Spleen (tissue), 7 donors: ENCODE results near the gene LIF.

ENCODE experiments used
- CTCF ChIP-seq, 11 experiments: fragments of 200-600 bp in 7 of 11; fragments of 450-650 bp in 4 of 11; sonication (generic) in 4 of 11; IDR thresholded peaks in 8 of 11; conservative IDR thresholded peaks in 3 of 11; 1 replicate in 7 of 11; 2 replicates in 4 of 11; pipeline versions ENCODE4 v1.4.0 to v1.8.0; 2016 to 2021; ENCODE audit warnings: antibody characterized with exemption in 11 of 11, inconsistent platforms in 4 of 11, mild to moderate bottlenecking in 1 of 11
- POLR2A ChIP-seq, 3 donors: fragments of 450-650 bp; IDR thresholded peaks; one replicate each; pipeline ENCODE4 v1.5.1; 2017; ENCODE audit warnings: antibody characterized with exemption in 3 of 3, mild to moderate bottlenecking in 1 of 3
- donor health status: DM: no; HTN: no; CAD: no; lungs with moderate emphysema.
- donor health status: DM: no; HTN: no; CAD: no.
- donor health status: DM: no; HTN: no; CAD: no.

- no peak for TF ChIP-seq CTCF (IDR thresholded peaks at IDR 0.05 in 8 of 11, conservative IDR thresholded peaks at IDR 0.05 in 3 of 11)
- TF ChIP-seq POLR2A (IDR thresholded peaks at IDR 0.05): no peak
These were observed 18.9 kb downstream of the LIF start for GRCh38 chr22:30227438-30228228.
